Right ventricle myocardium inferior (tissue), 1 donor: Measurements from ENCODE around the gene LIN54. TPM values are rescaled to one million over a fixed set of nuclear protein-coding genes. Genes with fewer than 3 reads are reported as not detected.

Source experiments
- ATAC-seq: fragments of 200-7000 bp; cut with Tn5 transposase; one replicate; pipeline ENCODE4 v1.9.1; 2020; ENCODE audit warnings: mild to moderate bottlenecking, moderate library complexity
- DNase-seq: peaks from one replicate; pipeline ENCODE4 v3.0.0; 2021; ENCODE audit errors: missing footprints
- intact Hi-C: fragments of 100-400 bp; cut with DNase I; formaldehyde crosslinking; loops from one replicate; pipeline ENCODE4 v1.11.0; 2022
- total RNA-seq: library from RNA; stranded (reverse); fragmentation: NEBNext Ultra II Directional; extraction: Animal tissue kit (Norgen Biotek cat#: 25700); gene quantifications from one replicate; pipeline ENCODE4 v1.2.1, GENCODE V29; 2021
- donor health status: DM: no; HTN: yes; CAD: no; lungs with severe emphysema.

The LIN54 gene
- total RNA-seq, 1 donor from 2014 or later = 7.4 TPM

- DNase-seq = no peak
- intact Hi-C loops = loop anchor here (2.0 kb wide), 2 partner anchors 112 to 134 kb away; partner anchors contain the start of gene COPS4
- no peak for ATAC-seq
Observed at GRCh38 chr4:82901183-82901718, 109.4 kb downstream of the LIN54 start.

- ATAC-seq (peak; percentile 98), DNase-seq (peak; percentile 99)
- intact Hi-C loops = loop anchor here (1.0 to 2.0 kb wide), 4 partner anchors 9 to 470 kb away; partner anchors contain the start of genes COPS4, ENOPH1, HNRNPDL and SEC31A
Observed at GRCh38 chr4:82900411-82901182, 110.0 kb downstream of the LIN54 start, which contains the start of gene THAP9. Gene THAP9 (plus strand): TSS chr4:82900735. CDS start chr4:82900803, 68 bp downstream.

GRCh38 chr4:82900066-82900410 is 110.6 kb downstream of the LIN54 start:
- intact Hi-C loops = loop anchor here (1.0 to 2.0 kb wide), 4 partner anchors 9 to 470 kb away; partner anchors contain the start of genes COPS4, ENOPH1, HNRNPDL and SEC31A

GRCh38 chr4:82899374-82900065 is 111.1 kb downstream of the LIN54 start:
- ATAC-seq (no peak), DNase-seq (no peak)
- intact Hi-C loops = loop anchor here (1.0 to 10.0 kb wide), 6 partner anchors 8 to 469 kb away; partner anchors contain the start of genes COPS4, COQ2, ENOPH1 and HNRNPDL

More at GRCh38 chr4:82900066-82900410, 110.6 kb downstream of the LIN54 start:
- no peak for DNase-seq
- ATAC-seq = peak; percentile 3

GRCh38 chr4:82898322-82899243 is 112.0 kb downstream of the LIN54 start:
- DNase-seq (no peak), ATAC-seq (no peak)
- intact Hi-C loops = loop anchor here (10.0 kb wide), 2 partner anchors 386 to 434 kb away; partner anchors contain the start of gene COQ2

- intact Hi-C loops = loop anchor here (10.0 kb wide), 2 partner anchors 388 to 432 kb away; partner anchors contain the start of gene COQ2
- ATAC-seq = no peak
Observed at GRCh38 chr4:82896755-82897154, 113.9 kb downstream of the LIN54 start.

GRCh38 chr4:82893942-82894341 is 116.7 kb downstream of the LIN54 start:
- intact Hi-C loops = loop anchor here (10.0 kb wide), 2 partner anchors 391 to 429 kb away; partner anchors contain the start of gene COQ2
- no peak for DNase-seq
- ATAC-seq = no peak

More at GRCh38 chr4:82896755-82897154, 113.9 kb downstream of the LIN54 start:
- no peak for DNase-seq

- no peak for ATAC-seq
Observed at GRCh38 chr4:82892467-82892802, 118.2 kb downstream of the LIN54 start.

GRCh38 chr4:82891707-82892466 is 118.7 kb downstream of the LIN54 start:
- intact Hi-C loops = loop anchor here (1.0 to 10.0 kb wide), 3 partner anchors 8 to 427 kb away; partner anchors contain the start of genes COQ2 and THAP9
- DNase-seq = no peak
- no peak for ATAC-seq

More at GRCh38 chr4:82892467-82892802, 118.2 kb downstream of the LIN54 start:
- no peak for DNase-seq
- intact Hi-C loops = loop anchor here (10.0 kb wide), 2 partner anchors 392 to 428 kb away; partner anchors contain the start of gene COQ2

GRCh38 chr4:82890901-82891706 is 119.5 kb downstream of the LIN54 start, which contains the start of gene SEC31A:
Gene SEC31A (minus strand): TSS chr4:82891153. CDS start chr4:82881936, 9,217 bp downstream.
- peak; percentile 99 for ATAC-seq
- DNase-seq = peak; percentile 99
- intact Hi-C loops = loop anchor here (1.0 to 10.0 kb wide), 3 partner anchors 9 to 426 kb away; partner anchors contain the start of genes COQ2 and THAP9

GRCh38 chr4:82890528-82890900 is 120.1 kb downstream of the LIN54 start:
- no peak for DNase-seq
- no peak for ATAC-seq
- intact Hi-C loops = loop anchor here (10.0 kb wide), 2 partner anchors 394 to 426 kb away; partner anchors contain the start of gene COQ2

GRCh38 chr4:82889287-82889686 is 121.3 kb downstream of the LIN54 start:
- ATAC-seq = no peak
- no peak for DNase-seq
- intact Hi-C loops = no loop called here

- DNase-seq = no peak
- ATAC-seq = no peak
- intact Hi-C loops = no loop called here
Observed at GRCh38 chr4:82886147-82886942, 124.3 kb downstream of the LIN54 start.

GRCh38 chr4:82885410-82885809 is 125.2 kb downstream of the LIN54 start:
- no peak for ATAC-seq
- no peak for DNase-seq
- intact Hi-C loops = no loop called here
